WTC11 (cell line): ENCODE data around the gene SETD7. TPM values are rescaled to one million over a fixed set of nuclear protein-coding genes. Genes with fewer than 3 reads are reported as not detected.

ENCODE experiments used
- ATAC-seq: fragments of 200-7000 bp; cut with Tn5 transposase; 2 replicates; pipeline ENCODE4 v1.10.0; 2021; ENCODE audit warnings: mild to moderate bottlenecking, moderate library complexity
- CTCF ChIA-PET: fragments of 300-600 bp; sonication (Branson Sonifier 250); formaldehyde crosslinking; loops from one replicate; lab custom pipeline; 2021; ENCODE audit warnings: antibody characterized with exemption; lab: Charles Lee
- POLR2A ChIA-PET: fragments of 350-600 bp; sonication (Branson Sonifier 250); formaldehyde crosslinking; loops from one replicate; lab custom pipeline; 2021; ENCODE audit warnings: antibody characterized with exemption; lab: Charles Lee
- DNase-seq: peaks from one replicate; pipeline ENCODE4 v3.0.0; 2021; ENCODE audit warnings: low spot score
- H3K27ac Mint-ChIP-seq: 2 replicates; pipeline ENCODE4 v1.8.0; 2021; ENCODE audit warnings: mixed read lengths
- H3K27me3 Mint-ChIP-seq: 2 replicates; pipeline ENCODE4 v1.8.0; 2021; ENCODE audit warnings: low read depth, mild to moderate bottlenecking, moderate library complexity, mixed read lengths
- H3K36me3 Mint-ChIP-seq: 2 replicates; pipeline ENCODE4 v1.8.0; 2021; ENCODE audit warnings: mixed read lengths
- H3K4me1 Mint-ChIP-seq: 2 replicates; pipeline ENCODE4 v1.8.0; 2022; ENCODE audit warnings: mixed read lengths
- H3K4me3 Mint-ChIP-seq: 2 replicates; pipeline ENCODE4 v1.8.0; 2021; ENCODE audit warnings: mild to moderate bottlenecking, moderate library complexity, mixed read lengths
- H3K9me3 Mint-ChIP-seq: 2 replicates; pipeline ENCODE4 v1.8.0; 2021; ENCODE audit warnings: mixed read lengths
- ETV6 ChIP-seq: sonication (generic); formaldehyde crosslinking; IDR thresholded peaks from 2 replicates; pipeline ENCODE4 v1.8.1; 2022; ENCODE audit warnings: mild to moderate bottlenecking, missing genetic modification reagents
- MYBL2 ChIP-seq: sonication (generic); formaldehyde crosslinking; IDR thresholded peaks from 2 replicates; pipeline ENCODE4 v1.8.1; 2023; ENCODE audit warnings: mild to moderate bottlenecking, moderate library complexity, missing genetic modification reagents
- NFE2L1 ChIP-seq: sonication (generic); formaldehyde crosslinking; IDR thresholded peaks from 2 replicates; pipeline ENCODE4 v1.8.1; 2023; ENCODE audit warnings: missing genetic modification reagents
- PRRX2 ChIP-seq: fragments of 250-450 bp; sonication (Bioruptor Pico); IDR thresholded peaks from 2 replicates; pipeline ENCODE4 v1.8.0; 2021; ENCODE audit warnings: mild to moderate bottlenecking
- ZNF121 ChIP-seq: sonication (generic); formaldehyde crosslinking; IDR thresholded peaks from 2 replicates; pipeline ENCODE4 v1.8.0; 2023; ENCODE audit warnings: missing genetic modification reagents
- ZNF423 ChIP-seq: fragments of 250-450 bp; sonication (Bioruptor Pico); IDR thresholded peaks from 2 replicates; pipeline ENCODE4 v2.1.2; 2022; ENCODE audit warnings: mild to moderate bottlenecking, moderate library complexity
- total RNA-seq: library from RNA; stranded (reverse); gene quantifications from 3 replicates; pipeline ENCODE4 v1.2.3, GENCODE V29; 2021
- TF ChIP-seq, protein P1 (sequence below): fragments of 250-450 bp; sonication (Bioruptor Pico); conservative IDR thresholded peaks from 2 replicates; pipeline ENCODE4 v1.9.0; 2021; ENCODE audit warnings: mild to moderate bottlenecking
- TF ChIP-seq, protein P2 (sequence below): sonication (generic); formaldehyde crosslinking; IDR thresholded peaks from 2 replicates; pipeline ENCODE4 v1.8.1; 2022; ENCODE audit warnings: low read depth, mild to moderate bottlenecking, moderate library complexity, missing genetic modification reagents, borderline replicate concordance
- TF ChIP-seq, protein P3 (sequence below): fragments of 250-450 bp; sonication (Bioruptor Pico); IDR thresholded peaks from 2 replicates; pipeline ENCODE4 v2.1.2; 2022; ENCODE audit warnings: mild to moderate bottlenecking, moderate library complexity
- TF ChIP-seq, protein P4 (sequence below): sonication (generic); formaldehyde crosslinking; IDR thresholded peaks from 2 replicates; pipeline ENCODE4 v1.8.1; 2023; ENCODE audit warnings: mild to moderate bottlenecking, missing genetic modification reagents, moderate library complexity
- TF ChIP-seq, protein P5 (sequence below): sonication (generic); formaldehyde crosslinking; IDR thresholded peaks from 2 replicates; pipeline ENCODE4 v1.8.0; 2022; ENCODE audit warnings: mild to moderate bottlenecking, missing genetic modification reagents
- TF ChIP-seq, protein P6 (sequence below): sonication (generic); formaldehyde crosslinking; IDR thresholded peaks from 2 replicates; pipeline ENCODE4 v1.8.1; 2023; ENCODE audit warnings: mild to moderate bottlenecking, missing genetic modification reagents, borderline replicate concordance
- TF ChIP-seq, protein P7 (sequence below): sonication (generic); formaldehyde crosslinking; IDR thresholded peaks from 2 replicates; pipeline ENCODE4 v1.8.1; 2022; ENCODE audit warnings: mild to moderate bottlenecking, moderate library complexity, missing genetic modification reagents
- TF ChIP-seq, protein P8 (sequence below): sonication (generic); formaldehyde crosslinking; IDR thresholded peaks from 2 replicates; pipeline ENCODE4 v1.8.1; 2023; ENCODE audit warnings: mild to moderate bottlenecking, moderate library complexity, missing genetic modification reagents

Gene SETD7
- total RNA-seq, 1 experiment from 2014 or later: 5.6 TPM

DNA sequence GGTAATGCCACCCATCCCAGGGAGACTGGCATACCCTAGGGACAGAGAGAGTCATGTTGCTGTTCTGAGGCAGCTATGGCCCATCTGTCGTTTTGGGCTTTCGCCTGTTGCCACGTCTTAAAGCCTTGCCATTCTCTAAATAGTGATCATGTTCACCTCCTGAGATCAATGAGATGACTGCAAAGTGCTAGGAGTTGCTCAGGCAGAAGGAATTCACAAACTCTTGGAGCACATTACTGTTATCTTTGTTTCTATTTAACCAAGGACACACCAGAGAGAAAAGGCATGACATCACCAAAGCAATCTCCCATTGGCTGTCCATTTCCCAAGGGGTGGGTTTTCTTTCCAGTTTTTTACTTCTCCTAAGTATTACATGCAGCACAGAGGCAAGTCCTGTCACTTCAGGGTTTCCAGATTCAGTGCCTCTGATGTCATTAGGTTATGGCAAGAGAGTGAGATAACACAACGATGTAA, 37.1 kb upstream of the SETD7 start:
- H3K4me1 Mint-ChIP-seq: no peaks in the 10 kb centered on the region
- peak; percentile 36; the same call in 1 of the 2 replicates for ATAC-seq
- no peak for TF ChIP-seq ETV6 (CRISPR knock-in tag)
- TF ChIP-seq, protein P1, sequence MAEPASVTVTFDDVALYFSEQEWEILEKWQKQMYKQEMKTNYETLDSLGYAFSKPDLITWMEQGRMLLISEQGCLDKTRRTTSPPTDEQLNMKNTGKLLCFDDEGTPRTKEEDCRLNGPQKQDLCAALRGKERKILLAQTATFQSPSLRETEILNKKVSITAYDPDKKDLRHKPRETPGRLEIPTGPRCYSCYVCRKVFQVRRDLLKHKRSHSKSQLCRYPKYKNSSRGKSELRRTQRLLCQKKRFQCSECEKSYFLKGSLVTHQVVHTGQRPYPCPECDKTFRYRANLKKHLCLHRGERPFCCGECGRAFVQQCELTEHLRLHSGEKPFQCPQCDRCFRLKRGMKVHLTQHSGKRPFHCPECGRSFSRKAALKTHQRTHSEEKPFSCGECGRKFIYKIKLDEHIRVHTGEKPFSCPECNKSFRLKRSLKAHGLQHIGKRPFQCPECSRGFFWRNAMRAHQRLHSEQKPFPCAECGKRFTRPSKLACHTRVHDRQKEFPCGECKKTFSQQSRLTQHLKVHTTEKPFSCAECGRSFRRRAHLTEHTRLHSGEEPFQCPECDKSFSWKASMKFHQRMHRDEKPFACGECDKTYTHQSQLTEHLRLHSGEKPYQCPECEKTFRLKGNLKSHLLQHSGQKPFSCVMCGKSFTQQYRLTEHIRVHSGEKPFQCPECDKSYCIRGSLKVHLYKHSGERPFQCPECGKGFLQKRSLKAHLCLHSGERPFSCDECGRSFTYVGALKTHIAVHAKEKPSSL (CRISPR knock-in tag): no peak
- TF ChIP-seq, protein P2, sequence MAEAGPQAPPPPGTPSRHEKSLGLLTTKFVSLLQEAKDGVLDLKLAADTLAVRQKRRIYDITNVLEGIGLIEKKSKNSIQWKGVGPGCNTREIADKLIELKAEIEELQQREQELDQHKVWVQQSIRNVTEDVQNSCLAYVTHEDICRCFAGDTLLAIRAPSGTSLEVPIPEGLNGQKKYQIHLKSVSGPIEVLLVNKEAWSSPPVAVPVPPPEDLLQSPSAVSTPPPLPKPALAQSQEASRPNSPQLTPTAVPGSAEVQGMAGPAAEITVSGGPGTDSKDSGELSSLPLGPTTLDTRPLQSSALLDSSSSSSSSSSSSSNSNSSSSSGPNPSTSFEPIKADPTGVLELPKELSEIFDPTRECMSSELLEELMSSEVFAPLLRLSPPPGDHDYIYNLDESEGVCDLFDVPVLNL: no peak
- no peak for TF ChIP-seq MYBL2 (CRISPR knock-in tag)
- TF ChIP-seq ZNF423 (CRISPR knock-in tag): no peak
- TF ChIP-seq, protein P3, sequence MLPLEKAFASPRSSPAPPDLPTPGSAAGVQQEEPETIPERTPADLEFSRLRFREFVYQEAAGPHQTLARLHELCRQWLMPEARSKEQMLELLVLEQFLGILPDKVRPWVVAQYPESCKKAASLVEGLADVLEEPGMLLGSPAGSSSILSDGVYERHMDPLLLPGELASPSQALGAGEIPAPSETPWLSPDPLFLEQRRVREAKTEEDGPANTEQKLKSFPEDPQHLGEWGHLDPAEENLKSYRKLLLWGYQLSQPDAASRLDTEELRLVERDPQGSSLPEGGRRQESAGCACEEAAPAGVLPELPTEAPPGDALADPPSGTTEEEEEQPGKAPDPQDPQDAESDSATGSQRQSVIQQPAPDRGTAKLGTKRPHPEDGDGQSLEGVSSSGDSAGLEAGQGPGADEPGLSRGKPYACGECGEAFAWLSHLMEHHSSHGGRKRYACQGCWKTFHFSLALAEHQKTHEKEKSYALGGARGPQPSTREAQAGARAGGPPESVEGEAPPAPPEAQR: no peak
- no peak for TF ChIP-seq PRRX2
- TF ChIP-seq NFE2L1 (CRISPR knock-in tag): no peak
- TF ChIP-seq, protein P4, sequence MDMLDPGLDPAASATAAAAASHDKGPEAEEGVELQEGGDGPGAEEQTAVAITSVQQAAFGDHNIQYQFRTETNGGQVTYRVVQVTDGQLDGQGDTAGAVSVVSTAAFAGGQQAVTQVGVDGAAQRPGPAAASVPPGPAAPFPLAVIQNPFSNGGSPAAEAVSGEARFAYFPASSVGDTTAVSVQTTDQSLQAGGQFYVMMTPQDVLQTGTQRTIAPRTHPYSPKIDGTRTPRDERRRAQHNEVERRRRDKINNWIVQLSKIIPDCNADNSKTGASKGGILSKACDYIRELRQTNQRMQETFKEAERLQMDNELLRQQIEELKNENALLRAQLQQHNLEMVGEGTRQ: no peak
- TF ChIP-seq, protein P5, sequence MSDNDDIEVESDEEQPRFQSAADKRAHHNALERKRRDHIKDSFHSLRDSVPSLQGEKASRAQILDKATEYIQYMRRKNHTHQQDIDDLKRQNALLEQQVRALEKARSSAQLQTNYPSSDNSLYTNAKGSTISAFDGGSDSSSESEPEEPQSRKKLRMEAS: no peak
- TF ChIP-seq, protein P6, sequence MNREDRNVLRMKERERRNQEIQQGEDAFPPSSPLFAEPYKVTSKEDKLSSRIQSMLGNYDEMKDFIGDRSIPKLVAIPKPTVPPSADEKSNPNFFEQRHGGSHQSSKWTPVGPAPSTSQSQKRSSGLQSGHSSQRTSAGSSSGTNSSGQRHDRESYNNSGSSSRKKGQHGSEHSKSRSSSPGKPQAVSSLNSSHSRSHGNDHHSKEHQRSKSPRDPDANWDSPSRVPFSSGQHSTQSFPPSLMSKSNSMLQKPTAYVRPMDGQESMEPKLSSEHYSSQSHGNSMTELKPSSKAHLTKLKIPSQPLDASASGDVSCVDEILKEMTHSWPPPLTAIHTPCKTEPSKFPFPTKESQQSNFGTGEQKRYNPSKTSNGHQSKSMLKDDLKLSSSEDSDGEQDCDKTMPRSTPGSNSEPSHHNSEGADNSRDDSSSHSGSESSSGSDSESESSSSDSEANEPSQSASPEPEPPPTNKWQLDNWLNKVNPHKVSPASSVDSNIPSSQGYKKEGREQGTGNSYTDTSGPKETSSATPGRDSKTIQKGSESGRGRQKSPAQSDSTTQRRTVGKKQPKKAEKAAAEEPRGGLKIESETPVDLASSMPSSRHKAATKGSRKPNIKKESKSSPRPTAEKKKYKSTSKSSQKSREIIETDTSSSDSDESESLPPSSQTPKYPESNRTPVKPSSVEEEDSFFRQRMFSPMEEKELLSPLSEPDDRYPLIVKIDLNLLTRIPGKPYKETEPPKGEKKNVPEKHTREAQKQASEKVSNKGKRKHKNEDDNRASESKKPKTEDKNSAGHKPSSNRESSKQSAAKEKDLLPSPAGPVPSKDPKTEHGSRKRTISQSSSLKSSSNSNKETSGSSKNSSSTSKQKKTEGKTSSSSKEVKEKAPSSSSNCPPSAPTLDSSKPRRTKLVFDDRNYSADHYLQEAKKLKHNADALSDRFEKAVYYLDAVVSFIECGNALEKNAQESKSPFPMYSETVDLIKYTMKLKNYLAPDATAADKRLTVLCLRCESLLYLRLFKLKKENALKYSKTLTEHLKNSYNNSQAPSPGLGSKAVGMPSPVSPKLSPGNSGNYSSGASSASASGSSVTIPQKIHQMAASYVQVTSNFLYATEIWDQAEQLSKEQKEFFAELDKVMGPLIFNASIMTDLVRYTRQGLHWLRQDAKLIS (CRISPR knock-in tag): no peak
- TF ChIP-seq, protein P7, sequence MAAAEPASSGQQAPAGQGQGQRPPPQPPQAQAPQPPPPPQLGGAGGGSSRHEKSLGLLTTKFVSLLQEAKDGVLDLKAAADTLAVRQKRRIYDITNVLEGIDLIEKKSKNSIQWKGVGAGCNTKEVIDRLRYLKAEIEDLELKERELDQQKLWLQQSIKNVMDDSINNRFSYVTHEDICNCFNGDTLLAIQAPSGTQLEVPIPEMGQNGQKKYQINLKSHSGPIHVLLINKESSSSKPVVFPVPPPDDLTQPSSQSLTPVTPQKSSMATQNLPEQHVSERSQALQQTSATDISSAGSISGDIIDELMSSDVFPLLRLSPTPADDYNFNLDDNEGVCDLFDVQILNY (CRISPR knock-in tag): no peak
- TF ChIP-seq, protein P8, sequence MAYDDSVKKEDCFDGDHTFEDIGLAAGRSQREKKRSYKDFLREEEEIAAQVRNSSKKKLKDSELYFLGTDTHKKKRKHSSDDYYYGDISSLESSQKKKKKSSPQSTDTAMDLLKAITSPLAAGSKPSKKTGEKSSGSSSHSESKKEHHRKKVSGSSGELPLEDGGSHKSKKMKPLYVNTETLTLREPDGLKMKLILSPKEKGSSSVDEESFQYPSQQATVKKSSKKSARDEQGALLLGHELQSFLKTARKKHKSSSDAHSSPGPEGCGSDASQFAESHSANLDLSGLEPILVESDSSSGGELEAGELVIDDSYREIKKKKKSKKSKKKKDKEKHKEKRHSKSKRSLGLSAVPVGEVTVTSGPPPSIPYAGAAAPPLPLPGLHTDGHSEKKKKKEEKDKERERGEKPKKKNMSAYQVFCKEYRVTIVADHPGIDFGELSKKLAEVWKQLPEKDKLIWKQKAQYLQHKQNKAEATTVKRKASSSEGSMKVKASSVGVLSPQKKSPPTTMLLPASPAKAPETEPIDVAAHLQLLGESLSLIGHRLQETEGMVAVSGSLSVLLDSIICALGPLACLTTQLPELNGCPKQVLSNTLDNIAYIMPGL (CRISPR knock-in tag): no peak
- no peak for TF ChIP-seq ZNF121
- no peaks in the 10 kb centered on the region for H3K9me3 Mint-ChIP-seq
- no peak overlapping the region for H3K27ac Mint-ChIP-seq
- H3K27me3 Mint-ChIP-seq: peaks cover 7% of the 10 kb centered on the region
- H3K4me3 Mint-ChIP-seq: no peak overlapping the region
- no peaks in the 10 kb centered on the region for H3K36me3 Mint-ChIP-seq
- POLR2A ChIA-PET: no interaction called here
- DNase-seq: no peak
- CTCF ChIA-PET: interaction anchor here (0.5 kb wide), 1 partner anchor 22 kb away, joined by 3 read pairs; no protein-coding TSS in a partner anchor
